ENCODE measurements around the gene TTLL11.

The TTLL11 gene

GRCh38 chr9:121878271-121878822 lies 214.8 kb downstream of the TTLL11 start:
- no peak overlapping the region for H3K4me3 ChIP-seq (ENCODE audit: low read depth, low read length)
- TF ChIP-seq POLR2A (IDR thresholded peaks at IDR 0.05; ENCODE audit: extremely low read depth, insufficient read length) (no peak), MAX (IDR thresholded peaks at IDR 0.05; ENCODE audit: low read depth, low read length) (no peak), MYC (IDR thresholded peaks at IDR 0.05; ENCODE audit: low read depth, low read length) (no peak), CTCF (IDR thresholded peaks at IDR 0.05; ENCODE audit: low read depth, low read length) (no peak)
- no peak for DNase-seq (ENCODE audit: low read depth)

GRCh38 chr9:121876658-121877271 lies 216.3 kb downstream of the TTLL11 start:
- TF ChIP-seq POLR2A (IDR thresholded peaks at IDR 0.05; ENCODE audit: extremely low read depth, insufficient read length) (no peak), CTCF (IDR thresholded peaks at IDR 0.05; ENCODE audit: low read depth, low read length) (no peak), MYC (IDR thresholded peaks at IDR 0.05; ENCODE audit: low read depth, low read length) (no peak), MAX (IDR thresholded peaks at IDR 0.05; ENCODE audit: low read depth, low read length) (no peak)
- H3K4me3 ChIP-seq (ENCODE audit: low read depth, low read length): no peak overlapping the region
- no peak for DNase-seq (ENCODE audit: low read depth)

- TF ChIP-seq MAX (IDR thresholded peaks at IDR 0.05; ENCODE audit: low read depth, low read length) (no peak), POLR2A (IDR thresholded peaks at IDR 0.05; ENCODE audit: extremely low read depth, insufficient read length) (no peak), MYC (IDR thresholded peaks at IDR 0.05; ENCODE audit: low read depth, low read length) (no peak), CTCF (IDR thresholded peaks at IDR 0.05; ENCODE audit: low read depth, low read length) (no peak)
- DNase-seq (ENCODE audit: low read depth): no peak
Measured at GRCh38 chr9:121876255-121876654, 216.9 kb downstream of the TTLL11 start.

GRCh38 chr9:121874524-121874923 lies 218.6 kb downstream of the TTLL11 start:
- H3K4me3 ChIP-seq (ENCODE audit: low read depth, low read length): no peak overlapping the region
- no peak for DNase-seq (ENCODE audit: low read depth)
- no peak for TF ChIP-seq POLR2A (IDR thresholded peaks at IDR 0.05; ENCODE audit: extremely low read depth, insufficient read length)
- no peak for TF ChIP-seq MAX (IDR thresholded peaks at IDR 0.05; ENCODE audit: low read depth, low read length)
- TF ChIP-seq MYC (IDR thresholded peaks at IDR 0.05; ENCODE audit: low read depth, low read length): no peak
- TF ChIP-seq CTCF (IDR thresholded peaks at IDR 0.05; ENCODE audit: low read depth, low read length): no peak

More at GRCh38 chr9:121876255-121876654, 216.9 kb downstream of the TTLL11 start:
- H3K4me3 ChIP-seq (ENCODE audit: low read depth, low read length): no peak overlapping the region

- DNase-seq (ENCODE audit: low read depth): no peak
- no peak overlapping the region for H3K4me3 ChIP-seq (ENCODE audit: low read depth, low read length)
- TF ChIP-seq MYC (IDR thresholded peaks at IDR 0.05; ENCODE audit: low read depth, low read length) (no peak), MAX (IDR thresholded peaks at IDR 0.05; ENCODE audit: low read depth, low read length) (no peak), POLR2A (IDR thresholded peaks at IDR 0.05; ENCODE audit: extremely low read depth, insufficient read length) (no peak), CTCF (IDR thresholded peaks at IDR 0.05; ENCODE audit: low read depth, low read length) (no peak)
Measured at GRCh38 chr9:121871431-121872025, 221.6 kb downstream of the TTLL11 start.
